Kidney (tissue), 22 donors: ENCODE data around the gene PFKFB1. TPM values are rescaled to one million over a fixed set of nuclear protein-coding genes. Genes with fewer than 3 reads are reported as not detected.

Experiments
- DNase-seq, 5 donors: peaks; one replicate each; pipeline ENCODE4 v3.0.0-alpha.2; 2013 to 2020
- FAIRE-seq: peaks from 2 replicates; lab custom pipeline; 2012; peaks lifted over from hg19 to GRCh38; lab: Jason Lieb, UNC
- H3K27ac ChIP-seq, 2 donors: one replicate each; pipeline ENCODE4 v1.7.0; 2013; ENCODE audit warnings: low read depth in 2 of 2, low read length in 2 of 2, inconsistent platforms in 1 of 2
- H3K27me3 ChIP-seq: one replicate; pipeline ENCODE4 v1.7.1; 2013; ENCODE audit warnings: low read length, inconsistent platforms; ENCODE audit not compliant: control insufficient read depth, insufficient read depth
- H3K36me3 ChIP-seq, 3 donors: one replicate each; pipeline versions ENCODE4 v1.7.0 to v1.7.1; 2013; ENCODE audit warnings: low read length in 3 of 3, control low read depth in 1 of 3, inconsistent platforms in 1 of 3; ENCODE audit not compliant: insufficient read depth in 3 of 3, control insufficient read depth in 2 of 3
- H3K4me1 ChIP-seq, 3 donors: one replicate each; pipeline versions ENCODE4 v1.7.0 to v1.7.1; 2013; ENCODE audit warnings: low read length in 3 of 3, inconsistent platforms in 1 of 3, low read depth in 1 of 3; ENCODE audit not compliant: control insufficient read depth in 2 of 3, insufficient read depth in 2 of 3
- H3K4me3 ChIP-seq, 3 donors: one replicate each; pipeline versions ENCODE4 v1.7.0 to v1.8.1; 2013; ENCODE audit warnings: low read length in 3 of 3, control low read depth in 1 of 3, inconsistent platforms in 1 of 3
- H3K9ac ChIP-seq, 3 donors: one replicate each; pipeline versions ENCODE4 v1.7.0 to v1.7.1; 2013; ENCODE audit warnings: low read length in 3 of 3, control low read depth in 1 of 3, inconsistent platforms in 1 of 3
- H3K9me3 ChIP-seq, 3 donors: one replicate each; pipeline versions ENCODE4 v1.7.0 to v1.7.1; 2013; ENCODE audit warnings: low read length in 3 of 3, control low read depth in 1 of 3, inconsistent platforms in 1 of 3; ENCODE audit not compliant: control insufficient read depth in 2 of 3, insufficient read depth in 1 of 3
- intact Hi-C: fragments of 100-400 bp; cut with DNase I; formaldehyde crosslinking; loops from one replicate; pipeline ENCODE4 v1.11.1; 2022
- long read RNA-seq, 10 donors: library from polyadenylated mRNA in 1 of 10; unstranded in 1 of 10; transcript quantifications; one replicate each; pipeline ENCODE4 v2.0.0 and lab custom pipeline, GENCODE V29; 2021 to 2026
- polyA plus RNA-seq: library from polyadenylated mRNA; stranded (reverse); fragments of 350-450 nt; fragmentation: Illumina TruSeq; extraction: RNeasy Lipid Tissue Mini Kit (QIAGEN cat#74804); gene quantifications from one replicate; pipeline ENCODE4 v1.2.3, GENCODE V29; 2014; ENCODE audit warnings: low read depth, low replicate concordance; ENCODE audit not compliant: insufficient read depth
- total RNA-seq: library from RNA; stranded (reverse); fragmentation: NEBNext Ultra II Directional; extraction: Animal tissue kit (Norgen Biotek cat#: 25700); gene quantifications from one replicate; pipeline ENCODE4 v1.2.1, GENCODE V29; 2021
- TF ChIP-seq, protein P1 (sequence below): IDR thresholded peaks from 3 replicates; pipeline ENCODE4 v1.5.1; 2012; ENCODE audit warnings: mild to moderate bottlenecking, moderate library complexity, borderline replicate concordance; ENCODE audit not compliant: insufficient read depth; ENCODE audit errors: extremely low read depth
- donor health status: control.
- donor health status: control.
- donor health status: control.
- donor health status: control.
- donor health status: control.
- donor health status: DM: yes; HTN: yes; CAD: no.
- donor health status: Normal renal cell carcinoma (clear cell type).

PFKFB1 gene
- 0.31 TPM for total RNA-seq
- polyA plus RNA-seq: 1.1 TPM
- long read RNA-seq, donor 1: 0 reads
- long read RNA-seq, donor 2: 0 reads
- long read RNA-seq, donor 3: 0 reads
- long read RNA-seq, donor 4: 0 reads
- long read RNA-seq, donor 5: 0 reads
- long read RNA-seq, donor 6: 0 reads
- long read RNA-seq, donor 7, partial matches to known transcripts: 0 of 1 reads
- long read RNA-seq, donor 7, other reads (novel, unspliced or antisense): 1 of 1 reads
- long read RNA-seq, donor 8: 0 reads
- long read RNA-seq, donor 9: 0 reads
- long read RNA-seq, donor 10: 0 reads

DNA sequence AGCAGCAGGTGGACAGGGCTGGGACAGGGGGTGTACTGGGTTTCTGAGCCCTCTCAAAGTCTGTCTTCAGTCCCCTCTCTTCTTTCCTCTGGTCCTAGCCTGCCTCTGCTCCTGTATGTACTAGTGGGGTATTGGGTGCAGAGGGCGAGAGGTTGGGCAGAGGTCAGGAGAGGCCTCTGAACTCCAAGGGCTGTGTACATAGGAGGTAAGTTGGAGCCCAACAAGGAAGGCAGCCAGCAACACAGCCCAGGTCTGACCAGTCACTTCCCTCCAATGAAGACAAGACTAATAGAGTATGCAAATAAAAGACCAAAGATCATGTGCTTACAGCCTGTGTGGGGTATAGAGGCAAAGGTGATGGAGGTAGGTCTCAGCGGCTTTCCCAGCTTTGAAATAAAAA lies at the start of gene PFKFB1:
PFKFB1 (minus strand) TSS at position 90 of the 400 bp plus-strand sequence. CDS start 181 bp downstream, outside the sequence.
- Histone ChIP-seq H3K4me3 (no peak within 1 kb of the TSS), H3K4me1 (peaks cover 0 to 12% (median 0%) of the 10 kb centered on the region in 3 donors), H3K27me3 (no peaks in the 10 kb centered on the region), H3K36me3 (no peaks in the 10 kb centered on the region), H3K9ac (no peak within 1 kb of the TSS), H3K27ac (peak within 1 kb of the TSS in 1 of 2 donors; percentile 8), H3K9me3 (no peaks in the 10 kb centered on the region)
- DNase-seq (no peak), FAIRE-seq (no peak)
- intact Hi-C loops: no loop called here
- TF ChIP-seq, protein P1, sequence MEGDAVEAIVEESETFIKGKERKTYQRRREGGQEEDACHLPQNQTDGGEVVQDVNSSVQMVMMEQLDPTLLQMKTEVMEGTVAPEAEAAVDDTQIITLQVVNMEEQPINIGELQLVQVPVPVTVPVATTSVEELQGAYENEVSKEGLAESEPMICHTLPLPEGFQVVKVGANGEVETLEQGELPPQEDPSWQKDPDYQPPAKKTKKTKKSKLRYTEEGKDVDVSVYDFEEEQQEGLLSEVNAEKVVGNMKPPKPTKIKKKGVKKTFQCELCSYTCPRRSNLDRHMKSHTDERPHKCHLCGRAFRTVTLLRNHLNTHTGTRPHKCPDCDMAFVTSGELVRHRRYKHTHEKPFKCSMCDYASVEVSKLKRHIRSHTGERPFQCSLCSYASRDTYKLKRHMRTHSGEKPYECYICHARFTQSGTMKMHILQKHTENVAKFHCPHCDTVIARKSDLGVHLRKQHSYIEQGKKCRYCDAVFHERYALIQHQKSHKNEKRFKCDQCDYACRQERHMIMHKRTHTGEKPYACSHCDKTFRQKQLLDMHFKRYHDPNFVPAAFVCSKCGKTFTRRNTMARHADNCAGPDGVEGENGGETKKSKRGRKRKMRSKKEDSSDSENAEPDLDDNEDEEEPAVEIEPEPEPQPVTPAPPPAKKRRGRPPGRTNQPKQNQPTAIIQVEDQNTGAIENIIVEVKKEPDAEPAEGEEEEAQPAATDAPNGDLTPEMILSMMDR: no peak

DNA sequence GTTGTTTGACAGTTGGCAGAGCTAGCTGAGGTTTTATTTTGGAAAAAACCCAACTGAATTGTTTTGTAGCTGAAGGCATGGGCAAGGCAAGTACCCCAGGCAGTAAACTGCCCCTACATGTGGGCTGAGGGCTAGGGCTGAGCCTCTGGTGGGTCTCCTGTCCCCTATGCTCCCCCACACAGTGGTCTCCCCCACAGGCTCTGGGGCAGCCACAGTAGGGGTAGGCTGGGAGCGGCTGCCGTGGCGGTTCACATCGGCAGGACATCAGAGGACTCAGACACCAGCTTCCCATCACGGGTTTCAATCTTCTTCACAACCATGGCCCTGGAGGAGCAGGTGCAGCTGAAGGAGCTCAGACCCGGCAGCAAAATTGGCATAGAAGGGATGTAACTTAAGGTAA lies 47.5 kb upstream of the PFKFB1 start:
- H3K9me3 ChIP-seq: no peaks in the 10 kb centered on the region
- no peaks in the 10 kb centered on the region for H3K36me3 ChIP-seq
- intact Hi-C loops: no loop called here
- TF ChIP-seq, protein P1: no peak
- H3K27me3 ChIP-seq: no peaks in the 10 kb centered on the region
- H3K9ac ChIP-seq: no peak overlapping the region
- H3K27ac ChIP-seq: no peak overlapping the region
- peak in 1 of 5 donors; percentile 52 for DNase-seq
- H3K4me3 ChIP-seq: no peak overlapping the region
- H3K4me1 ChIP-seq: no peaks in the 10 kb centered on the region
- no peak for FAIRE-seq

DNA sequence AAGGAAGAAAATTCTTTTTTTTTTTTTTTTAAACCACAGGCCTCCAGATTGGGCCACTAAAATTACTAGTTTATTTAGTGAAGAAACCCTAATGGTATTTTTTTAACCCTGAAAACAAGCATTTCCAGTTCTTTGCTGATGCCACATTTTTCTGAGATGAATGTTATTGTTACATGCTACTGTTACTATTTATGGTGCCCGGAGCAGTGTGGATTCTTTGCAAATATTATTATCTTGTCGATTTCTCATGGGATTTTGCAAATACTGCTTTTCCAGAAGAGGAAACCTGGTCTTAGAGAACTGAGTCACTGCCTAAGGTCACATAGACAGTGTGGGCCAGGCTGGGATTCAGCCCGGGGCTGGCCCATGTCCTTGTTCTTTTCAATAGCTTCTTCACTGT lies 45.5 kb upstream of the PFKFB1 start:
- FAIRE-seq (no peak), DNase-seq (no peak)
- Histone ChIP-seq H3K9ac (no peak overlapping the region), H3K27ac (no peak overlapping the region), H3K27me3 (no peaks in the 10 kb centered on the region), H3K9me3 (no peaks in the 10 kb centered on the region), H3K4me3 (no peak overlapping the region), H3K4me1 (no peaks in the 10 kb centered on the region), H3K36me3 (no peaks in the 10 kb centered on the region)
- TF ChIP-seq, protein P1: no peak
- intact Hi-C loops: no loop called here
